GM21528 (cell line): ENCODE data around the gene EFCAB6.

ENCODE experiments used
- ATAC-seq: cut with Tn5 transposase; IDR thresholded peaks from one replicate; pipeline ENCODE4 v1.9.1; 2021; ENCODE audit warnings: mild to moderate bottlenecking, moderate library complexity; ENCODE audit not compliant: unreplicated experiment, low FRiP score

Gene EFCAB6

GRCh38 chr22:43831561-43832392, 19.7 kb upstream of the EFCAB6 start:
- ATAC-seq, result no peak

- ATAC-seq, result no peak
Measured at GRCh38 chr22:43830931-43831560, 18.9 kb upstream of the EFCAB6 start.

DNA sequence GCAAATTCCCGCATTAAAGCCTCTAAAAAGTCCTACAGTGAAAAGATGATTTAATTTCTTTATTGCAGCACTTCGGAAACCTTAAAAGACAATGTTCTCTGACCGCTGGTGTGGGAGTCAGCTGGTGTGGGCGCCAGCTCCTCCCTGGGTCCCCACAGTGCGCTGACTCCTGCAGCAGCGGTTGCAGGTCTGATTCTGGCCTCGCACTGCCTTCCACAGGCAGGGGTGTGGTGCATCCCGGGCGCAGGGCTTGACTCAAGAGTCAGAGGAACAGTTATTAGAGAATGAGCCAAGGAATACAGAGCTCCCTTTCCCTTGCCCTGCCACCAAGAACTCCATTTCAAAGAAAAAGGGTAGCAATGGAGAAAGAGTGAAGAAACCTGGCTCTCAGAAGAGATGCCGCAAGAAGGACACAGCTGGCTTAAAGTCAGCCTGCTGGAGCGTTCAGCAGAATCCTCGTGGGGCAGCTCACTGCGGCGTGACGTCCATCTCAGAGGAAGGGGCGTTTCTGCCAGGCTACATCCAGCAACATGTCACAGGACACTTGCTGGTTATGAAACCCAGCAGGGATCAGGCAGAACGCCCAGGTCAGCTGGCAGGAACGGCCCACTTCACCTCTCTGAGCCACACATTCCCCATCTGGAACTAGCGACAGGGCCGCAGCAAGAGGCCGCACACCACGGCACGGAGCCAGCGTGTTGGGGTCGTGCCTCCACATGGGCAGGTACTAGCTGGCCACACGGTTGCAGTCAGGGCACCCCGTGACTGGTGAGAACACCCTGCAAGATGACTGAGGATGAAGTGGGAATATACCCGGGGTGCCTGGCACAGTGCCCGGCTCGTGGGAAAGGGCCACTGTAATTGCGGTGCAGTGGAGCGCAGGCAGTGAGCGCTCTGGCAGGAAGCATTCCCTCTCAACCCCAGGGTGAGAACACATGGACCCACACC, 18.1 kb upstream of the EFCAB6 start:
- ATAC-seq, result no peak

DNA sequence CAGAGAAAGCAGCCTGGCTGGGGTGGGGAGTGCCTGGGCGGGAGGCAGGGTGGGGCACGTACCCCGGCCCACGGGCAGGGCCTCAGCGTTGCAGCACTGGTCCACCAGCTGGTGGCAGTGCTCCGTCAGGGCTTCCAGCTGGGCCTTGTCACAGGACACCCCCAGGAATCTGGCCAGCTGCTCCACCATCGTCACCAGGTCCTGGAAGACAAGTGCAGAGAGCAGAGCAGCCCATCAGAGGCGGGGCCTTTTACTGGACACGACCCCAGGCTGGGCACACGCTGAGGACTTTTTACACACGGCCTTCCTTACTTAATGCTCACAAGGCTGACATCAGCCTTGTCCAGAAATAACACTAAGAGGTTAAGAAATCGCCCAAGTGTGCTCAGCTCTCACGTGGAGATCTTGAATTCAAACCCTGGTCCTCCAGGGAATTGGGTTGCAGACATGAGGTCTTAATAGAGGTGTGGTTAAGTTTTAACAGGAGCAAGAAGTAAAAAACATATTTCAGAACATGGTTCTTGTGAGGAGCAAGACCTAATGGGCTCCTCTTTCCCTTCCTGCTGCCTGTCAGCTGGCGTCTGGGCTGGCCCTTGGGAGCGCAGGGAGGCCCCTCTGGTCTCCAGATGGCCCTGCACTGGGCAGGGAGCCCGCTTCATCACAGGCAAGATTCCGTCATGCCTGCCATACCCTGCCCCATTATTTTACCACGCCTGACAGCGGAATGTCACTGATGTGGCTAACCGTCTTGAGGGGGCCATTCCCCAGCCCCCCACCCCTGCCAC, 17.1 kb upstream of the EFCAB6 start:
- no peak for ATAC-seq

DNA sequence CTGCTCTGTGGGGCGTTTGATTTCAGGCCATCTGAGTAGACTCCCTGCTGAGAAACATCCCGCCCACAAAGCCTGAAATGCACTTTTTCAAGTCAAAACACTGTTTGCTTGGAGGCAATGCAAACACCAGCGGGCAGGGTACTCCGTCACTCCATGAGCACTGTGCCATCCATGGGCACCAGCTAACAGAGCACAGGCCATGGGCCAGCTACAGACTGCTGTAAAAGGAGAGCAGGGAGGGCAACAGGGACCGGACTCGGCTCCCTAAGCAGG, 16.6 kb upstream of the EFCAB6 start:
- no peak for ATAC-seq

DNA sequence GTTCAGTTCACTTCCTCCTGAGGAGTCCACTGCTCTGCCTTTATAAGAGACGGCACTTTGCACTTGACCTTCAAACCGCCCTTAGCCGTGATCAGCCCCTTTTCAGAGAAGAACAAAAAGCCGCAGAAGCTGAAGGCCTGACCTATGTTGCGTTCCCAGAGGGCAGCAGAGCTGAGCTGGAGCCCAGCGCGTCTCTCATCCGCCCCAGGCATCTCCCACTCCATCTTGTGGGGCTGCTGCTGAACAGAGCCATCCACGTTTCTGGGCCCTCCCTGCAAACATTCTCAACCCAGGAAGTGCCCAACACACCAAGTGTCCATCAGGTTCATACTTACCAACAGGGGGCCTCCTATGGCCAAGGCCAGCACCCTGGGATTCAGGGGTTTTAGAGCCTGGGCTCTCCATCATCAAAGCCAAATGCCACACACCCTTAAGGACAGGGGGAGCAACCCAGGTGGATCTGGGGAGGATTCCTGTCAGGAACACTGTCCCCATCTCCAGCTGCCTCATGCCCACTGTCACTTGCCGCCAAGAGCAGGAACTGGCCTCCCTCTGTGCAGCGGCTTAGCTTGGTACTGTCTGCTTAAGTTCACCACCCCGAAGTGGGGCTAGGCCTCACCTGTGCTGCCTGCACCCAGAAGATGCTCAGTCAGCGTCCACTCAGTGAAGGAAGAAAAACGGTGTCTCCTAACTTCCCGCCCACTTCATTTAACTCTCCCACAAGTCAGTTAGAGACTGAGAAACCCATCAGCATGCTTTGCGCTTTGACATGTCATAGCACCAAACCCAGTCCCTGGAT, 16.0 kb upstream of the EFCAB6 start:
- no peak for ATAC-seq

- ATAC-seq, result no peak
Measured at GRCh38 chr22:43827003-43827735, 15.1 kb upstream of the EFCAB6 start.

GRCh38 chr22:43826142-43827002, 14.3 kb upstream of the EFCAB6 start:
- ATAC-seq, result no peak

- ATAC-seq, result no peak
Measured at GRCh38 chr22:43825651-43826050, 13.5 kb upstream of the EFCAB6 start.

- ATAC-seq, result no peak
Measured at GRCh38 chr22:43824724-43825420, 12.8 kb upstream of the EFCAB6 start.

- ATAC-seq, result no peak
Measured at GRCh38 chr22:43823911-43824665, 12.0 kb upstream of the EFCAB6 start.

GRCh38 chr22:43823353-43823908, 11.3 kb upstream of the EFCAB6 start:
- ATAC-seq, result no peak

DNA sequence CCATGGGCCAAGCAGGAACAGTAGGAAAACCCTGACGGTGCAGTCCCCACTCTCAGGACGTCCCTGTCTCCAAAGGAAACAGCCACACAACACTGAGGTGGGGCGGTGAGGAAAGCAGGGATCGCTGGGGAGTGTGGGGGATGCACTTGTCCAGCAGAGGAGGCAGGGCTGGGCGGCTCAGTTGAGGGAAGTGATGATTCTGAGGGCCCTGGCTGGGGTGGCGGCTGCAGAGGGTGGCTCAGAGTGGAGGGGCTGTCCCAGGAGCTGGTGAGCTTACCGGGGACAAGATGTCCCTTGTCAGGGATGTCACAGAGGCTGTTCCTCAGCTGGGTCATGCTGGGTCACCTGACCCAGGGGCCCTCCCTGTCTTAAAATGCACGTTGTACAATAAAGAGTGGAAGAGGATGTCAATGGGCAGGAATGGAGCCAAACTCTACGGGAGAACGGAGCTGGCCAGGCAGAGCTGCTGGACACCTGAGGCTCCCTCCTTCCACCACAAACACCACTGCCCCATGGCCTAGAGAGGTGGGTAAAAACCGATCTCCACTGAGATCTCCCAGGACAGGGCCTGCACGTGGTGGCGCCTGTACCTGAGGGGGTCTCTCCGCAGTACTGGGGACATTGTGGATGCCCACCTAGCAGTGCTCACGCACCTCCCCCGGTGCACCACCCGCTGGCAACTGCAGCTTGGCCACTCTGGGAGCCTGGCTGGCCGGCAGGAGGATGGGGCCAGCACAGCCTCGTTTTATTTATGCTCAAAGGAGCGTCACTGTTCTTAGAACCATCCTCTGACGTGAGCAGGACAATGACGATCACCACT, 9.7 kb upstream of the EFCAB6 start:
- ATAC-seq, result no peak

DNA sequence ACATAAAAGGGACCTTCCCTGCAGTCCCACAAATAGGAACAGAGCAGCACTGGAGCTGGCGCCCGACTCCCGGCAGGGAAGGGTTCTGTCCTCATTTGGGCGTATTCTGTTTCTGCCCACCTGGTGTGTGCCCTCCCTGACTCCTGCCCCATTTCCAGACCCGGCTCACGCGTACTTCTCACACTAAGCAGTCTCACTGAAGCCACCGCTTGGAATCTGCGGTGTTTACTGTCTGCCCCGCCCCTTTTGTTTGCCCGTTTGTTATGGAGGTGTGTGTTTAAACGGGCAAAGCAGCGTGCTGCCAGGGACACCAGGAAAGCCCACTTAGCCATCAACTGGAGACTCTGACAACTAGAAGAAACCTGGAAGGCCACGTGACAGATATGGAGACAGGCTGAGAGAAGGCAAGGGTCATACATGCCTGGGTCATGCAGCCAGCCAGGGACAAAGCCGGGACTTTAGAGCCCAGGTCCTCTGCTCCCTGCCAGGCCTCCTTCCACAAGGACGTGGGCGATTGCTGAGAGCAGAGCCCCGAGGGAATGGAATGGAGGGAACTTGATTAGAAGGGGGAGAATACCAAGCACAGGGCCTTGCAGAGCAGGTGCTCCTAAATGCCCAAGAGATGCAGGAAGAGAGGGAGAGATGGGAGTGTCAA, 8.7 kb upstream of the EFCAB6 start:
- ATAC-seq, result no peak
